HG02938 (cell line): ENCODE data around the gene ASXL2.

Experiments used
- ATAC-seq: cut with Tn5 transposase; IDR thresholded peaks from one replicate; pipeline ENCODE4 v1.9.1; 2021; ENCODE audit warnings: mild to moderate bottlenecking, moderate library complexity; ENCODE audit not compliant: unreplicated experiment

ASXL2 gene

GRCh38 chr2:25698752-25699151 is 179.5 kb downstream of the ASXL2 start:
- ATAC-seq: no peak

- no peak for ATAC-seq
These were observed 180.5 kb downstream of the ASXL2 start for GRCh38 chr2:25697559-25698341.

GRCh38 chr2:25692737-25693445 is 185.4 kb downstream of the ASXL2 start:
- ATAC-seq: no peak

GRCh38 chr2:25692143-25692542 is 186.1 kb downstream of the ASXL2 start:
- no peak for ATAC-seq

GRCh38 chr2:25690058-25690457 is 188.2 kb downstream of the ASXL2 start:
- ATAC-seq: no peak

GRCh38 chr2:25688236-25688635 is 190.1 kb downstream of the ASXL2 start:
- ATAC-seq: no peak

GRCh38 chr2:25685741-25686140 is 192.5 kb downstream of the ASXL2 start:
- ATAC-seq: no peak

- ATAC-seq: no peak
These were observed 193.5 kb downstream of the ASXL2 start for GRCh38 chr2:25684577-25685473.
